Gastroesophageal sphincter (tissue), 3 donors: ENCODE results near the gene DNAJC11.

Source experiments
- POLR2A ChIP-seq, 2 donors: fragments of 450-650 bp; IDR thresholded peaks; one replicate each; pipeline ENCODE4 v1.6.1; 2017; ENCODE audit warnings: antibody characterized with exemption in 2 of 2, mild to moderate bottlenecking in 2 of 2, moderate library complexity in 1 of 2
- POLR2AphosphoS5 ChIP-seq: sonication (generic); formaldehyde crosslinking; IDR thresholded peaks from one replicate; pipeline ENCODE4 v1.6.1; 2017; ENCODE audit warnings: antibody characterized with exemption
- TF ChIP-seq, protein P1 (sequence below), 4 experiments: fragments of 200-600 bp in 2 of 4; fragments of 450-650 bp in 2 of 4; sonication (generic) in 1 of 4; IDR thresholded peaks; one replicate each; pipeline ENCODE4 v1.5.1; 2017 to 2019; ENCODE audit warnings: antibody characterized with exemption in 4 of 4, mild to moderate bottlenecking in 2 of 4, moderate library complexity in 2 of 4

DNA sequence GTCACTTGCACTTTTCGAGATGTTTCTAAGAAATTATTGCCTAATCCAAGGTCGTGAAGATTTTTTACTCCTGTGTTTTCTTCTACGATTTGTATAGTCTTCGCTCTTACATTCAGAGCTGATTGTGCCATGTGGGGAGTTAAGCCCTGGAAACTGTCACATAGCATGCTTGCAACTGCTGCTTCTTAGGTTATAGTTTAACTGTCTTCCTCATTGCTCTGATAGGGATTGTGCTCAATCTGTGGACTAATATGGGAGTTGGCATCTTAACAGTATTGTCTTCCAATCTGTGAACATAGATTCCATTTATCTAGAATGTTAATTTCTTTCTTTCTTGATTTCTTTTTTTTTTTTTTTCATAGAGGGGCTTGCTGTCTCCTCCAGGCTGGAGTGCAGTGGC lies 48.9 kb upstream of the DNAJC11 start:
- TF ChIP-seq, protein P1, sequence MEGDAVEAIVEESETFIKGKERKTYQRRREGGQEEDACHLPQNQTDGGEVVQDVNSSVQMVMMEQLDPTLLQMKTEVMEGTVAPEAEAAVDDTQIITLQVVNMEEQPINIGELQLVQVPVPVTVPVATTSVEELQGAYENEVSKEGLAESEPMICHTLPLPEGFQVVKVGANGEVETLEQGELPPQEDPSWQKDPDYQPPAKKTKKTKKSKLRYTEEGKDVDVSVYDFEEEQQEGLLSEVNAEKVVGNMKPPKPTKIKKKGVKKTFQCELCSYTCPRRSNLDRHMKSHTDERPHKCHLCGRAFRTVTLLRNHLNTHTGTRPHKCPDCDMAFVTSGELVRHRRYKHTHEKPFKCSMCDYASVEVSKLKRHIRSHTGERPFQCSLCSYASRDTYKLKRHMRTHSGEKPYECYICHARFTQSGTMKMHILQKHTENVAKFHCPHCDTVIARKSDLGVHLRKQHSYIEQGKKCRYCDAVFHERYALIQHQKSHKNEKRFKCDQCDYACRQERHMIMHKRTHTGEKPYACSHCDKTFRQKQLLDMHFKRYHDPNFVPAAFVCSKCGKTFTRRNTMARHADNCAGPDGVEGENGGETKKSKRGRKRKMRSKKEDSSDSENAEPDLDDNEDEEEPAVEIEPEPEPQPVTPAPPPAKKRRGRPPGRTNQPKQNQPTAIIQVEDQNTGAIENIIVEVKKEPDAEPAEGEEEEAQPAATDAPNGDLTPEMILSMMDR (IDR thresholded peaks at IDR 0.05): no peak
- no peak for TF ChIP-seq POLR2AphosphoS5
- no peak for TF ChIP-seq POLR2A (IDR thresholded peaks at IDR 0.05)
